HG03045 (cell line): ENCODE measurements around the gene LGI2.
"Not testable (repeated sequence)": the region's sequence is repeated elsewhere in the genome, so short reads cannot be mapped to it uniquely, and the experiment has no call there.

Experiments
- ATAC-seq: cut with Tn5 transposase; IDR thresholded peaks from one replicate; pipeline ENCODE4 v1.9.1; 2021; ENCODE audit warnings: mild to moderate bottlenecking, moderate library complexity; ENCODE audit not compliant: unreplicated experiment

The LGI2 gene, protein sequence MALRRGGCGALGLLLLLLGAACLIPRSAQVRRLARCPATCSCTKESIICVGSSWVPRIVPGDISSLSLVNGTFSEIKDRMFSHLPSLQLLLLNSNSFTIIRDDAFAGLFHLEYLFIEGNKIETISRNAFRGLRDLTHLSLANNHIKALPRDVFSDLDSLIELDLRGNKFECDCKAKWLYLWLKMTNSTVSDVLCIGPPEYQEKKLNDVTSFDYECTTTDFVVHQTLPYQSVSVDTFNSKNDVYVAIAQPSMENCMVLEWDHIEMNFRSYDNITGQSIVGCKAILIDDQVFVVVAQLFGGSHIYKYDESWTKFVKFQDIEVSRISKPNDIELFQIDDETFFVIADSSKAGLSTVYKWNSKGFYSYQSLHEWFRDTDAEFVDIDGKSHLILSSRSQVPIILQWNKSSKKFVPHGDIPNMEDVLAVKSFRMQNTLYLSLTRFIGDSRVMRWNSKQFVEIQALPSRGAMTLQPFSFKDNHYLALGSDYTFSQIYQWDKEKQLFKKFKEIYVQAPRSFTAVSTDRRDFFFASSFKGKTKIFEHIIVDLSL

DNA sequence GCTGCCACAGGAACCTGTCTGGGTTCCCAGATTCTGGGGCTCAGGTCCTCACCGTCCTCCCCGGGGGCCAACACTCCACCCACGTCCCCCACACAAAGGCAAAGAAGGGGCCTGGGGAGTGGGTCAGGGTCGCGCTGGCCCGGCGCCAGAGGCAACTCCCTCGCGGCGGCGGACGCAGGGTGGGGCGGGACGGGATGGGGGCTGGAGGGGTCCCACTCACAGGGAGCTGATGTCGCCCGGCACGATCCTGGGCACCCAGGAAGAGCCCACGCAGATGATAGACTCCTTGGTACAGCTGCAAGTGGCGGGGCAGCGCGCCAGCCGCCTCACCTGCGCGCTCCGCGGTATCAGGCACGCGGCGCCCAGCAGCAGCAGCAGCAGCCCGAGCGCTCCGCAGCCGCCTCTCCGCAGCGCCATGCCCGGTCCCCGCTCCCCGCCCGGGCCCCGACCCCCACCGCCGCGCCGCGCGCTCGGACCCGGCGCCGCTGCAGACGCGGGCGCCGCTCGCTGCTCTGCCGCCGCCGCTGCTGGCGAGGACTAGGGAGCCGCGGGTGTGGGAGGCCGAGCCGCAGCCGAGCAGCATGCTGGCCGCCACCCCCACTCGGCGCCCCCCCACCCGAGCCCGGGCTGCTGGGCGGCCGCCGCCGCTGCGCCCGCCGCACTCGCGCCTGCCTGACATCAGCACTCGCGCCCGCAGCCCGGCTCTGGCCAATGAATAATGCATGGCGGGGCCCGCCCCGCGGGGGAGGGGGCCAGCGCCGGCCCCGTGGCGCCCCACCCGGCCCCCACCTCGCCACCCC is at the start of gene LGI2:
Gene LGI2, minus strand, starts transcription at position 670 of the 800 bp plus-strand sequence. Its CDS starts 253 bp downstream, at position 417.
- no peak for ATAC-seq

DNA sequence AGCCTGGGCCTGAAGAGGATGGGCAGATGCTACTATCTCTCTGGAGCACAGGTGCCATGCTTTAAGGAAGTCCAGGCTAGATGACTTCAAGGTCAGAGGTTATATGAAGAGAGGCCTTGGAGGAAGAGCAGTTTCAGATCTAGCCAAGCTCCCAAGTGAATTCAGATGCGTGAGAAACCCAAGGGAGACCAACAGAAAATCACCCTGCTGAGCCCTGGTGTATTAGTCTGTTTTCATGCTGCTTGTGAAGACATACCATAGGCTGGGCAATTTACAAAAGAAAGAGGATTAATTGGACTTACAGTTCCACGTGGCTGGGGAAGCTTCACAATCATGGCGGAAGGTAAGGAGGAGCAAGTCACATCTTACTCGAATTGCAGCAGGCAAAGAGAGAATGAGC is 47.8 kb upstream of the LGI2 start:
- ATAC-seq: no peak

DNA sequence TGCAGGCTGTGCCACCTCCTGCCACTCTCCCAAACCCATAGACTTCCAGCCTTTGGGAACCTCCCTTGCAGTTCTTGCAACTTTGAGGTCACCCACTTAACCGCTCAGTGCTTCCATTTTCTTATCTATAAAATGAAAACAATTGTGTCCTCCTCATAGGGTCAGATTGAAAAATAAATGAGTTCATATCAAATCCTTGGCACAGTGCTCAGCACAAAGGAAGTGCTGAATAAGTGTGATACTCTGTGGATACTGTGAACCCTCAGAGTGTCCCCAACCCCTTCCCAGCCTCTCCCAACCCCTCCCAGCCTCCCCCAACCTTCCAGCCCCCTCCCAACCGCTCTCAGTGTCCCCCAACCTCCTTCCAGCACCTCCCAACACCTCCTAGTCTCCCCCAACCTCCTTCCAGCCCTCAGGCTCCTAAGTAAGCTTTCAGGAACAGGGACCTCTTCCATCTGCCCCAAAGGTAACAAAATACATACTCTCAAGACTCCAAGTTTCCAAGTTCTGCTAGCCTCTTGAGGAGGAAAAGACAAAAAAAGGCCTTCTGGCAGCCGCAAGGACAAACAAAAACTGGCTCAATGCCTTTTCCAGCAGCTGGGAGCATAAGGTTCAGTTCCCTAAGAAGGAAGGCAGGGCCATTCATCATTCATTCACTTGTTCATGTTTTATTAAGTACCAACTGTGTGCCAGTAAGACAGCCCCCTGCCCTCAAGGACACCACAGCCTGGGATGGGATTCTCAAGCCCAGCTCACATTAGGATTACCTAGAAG is 46.1 kb upstream of the LGI2 start:
- ATAC-seq: no peak

DNA sequence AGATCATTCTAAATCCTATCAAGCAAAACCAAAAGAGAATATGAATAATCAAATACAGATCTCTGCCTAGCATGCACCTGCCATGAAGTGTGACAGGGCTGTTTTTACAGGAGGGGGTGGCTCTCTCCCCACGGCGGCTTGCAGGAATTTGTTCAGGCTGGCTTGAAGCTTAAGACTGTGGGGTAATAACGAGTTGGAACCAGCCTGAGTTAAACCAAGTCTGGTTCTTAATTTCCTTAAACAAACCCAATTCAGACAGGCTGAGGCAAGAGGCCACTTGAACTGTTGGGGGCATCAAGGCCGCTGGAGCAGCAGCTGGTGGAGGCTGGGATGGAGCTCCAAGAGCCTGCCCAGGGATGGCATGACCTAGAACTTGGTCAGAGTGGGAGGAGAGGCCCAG is 45.1 kb upstream of the LGI2 start:
- ATAC-seq: no peak

DNA sequence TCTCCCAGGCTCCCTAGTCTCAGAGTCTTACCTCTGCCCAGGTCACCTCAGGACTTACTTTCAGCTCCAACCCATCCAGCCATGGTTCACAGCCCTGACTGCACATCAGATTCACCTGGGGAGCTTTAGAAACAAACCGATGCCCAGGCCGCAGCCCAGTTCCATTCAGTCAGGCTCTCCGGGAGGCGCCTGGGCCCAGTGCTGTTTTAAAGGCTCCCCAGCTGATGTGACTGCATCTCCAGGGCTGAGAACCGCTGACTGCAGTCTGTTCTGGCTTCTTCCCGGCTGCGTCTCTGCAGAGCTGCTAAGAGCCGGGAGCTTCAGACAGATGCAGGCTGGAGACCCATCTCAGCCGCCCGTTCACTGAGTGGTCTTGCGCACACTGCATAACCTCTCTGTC is 44.4 kb upstream of the LGI2 start:
- no peak for ATAC-seq

DNA sequence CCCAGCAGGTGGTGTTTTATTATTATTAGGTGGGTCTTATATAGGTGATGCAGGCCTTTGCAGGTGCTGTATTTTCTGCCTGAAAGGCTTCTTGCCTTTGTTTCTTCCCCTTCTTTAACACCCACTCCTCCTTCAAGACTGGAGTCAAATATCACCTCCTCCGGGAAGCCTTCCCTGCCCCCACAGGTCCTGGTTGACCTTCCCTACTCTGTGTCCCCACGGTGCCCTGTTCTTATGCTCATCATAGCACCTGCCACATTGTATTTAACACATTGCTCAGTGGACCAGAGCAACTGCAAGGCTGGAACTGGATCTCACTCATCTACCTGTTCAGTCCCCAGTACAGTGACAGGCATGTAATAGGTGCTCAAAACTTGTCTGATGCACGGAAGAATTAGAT is 39.8 kb upstream of the LGI2 start:
- ATAC-seq: no peak

DNA sequence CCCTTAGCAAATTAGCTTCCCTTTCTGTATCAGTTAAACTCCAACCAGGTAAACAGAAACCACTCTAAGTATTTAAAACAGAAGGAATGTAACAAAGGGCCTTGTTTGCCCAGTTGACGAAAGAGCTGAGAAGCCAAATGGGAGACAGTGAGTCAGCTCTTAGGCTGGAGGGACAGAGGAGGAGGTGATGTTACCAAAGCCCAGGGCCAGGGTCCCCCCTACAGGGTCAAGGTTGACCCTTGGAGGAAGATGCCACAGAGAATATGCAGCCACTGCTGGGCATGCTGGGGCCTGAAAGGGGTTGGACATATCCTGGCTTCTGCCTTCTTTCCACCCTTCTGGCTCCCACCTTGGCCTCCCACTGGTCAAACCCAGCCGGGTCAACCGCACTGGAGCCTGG is 38.3 kb upstream of the LGI2 start:
- ATAC-seq: no peak

DNA sequence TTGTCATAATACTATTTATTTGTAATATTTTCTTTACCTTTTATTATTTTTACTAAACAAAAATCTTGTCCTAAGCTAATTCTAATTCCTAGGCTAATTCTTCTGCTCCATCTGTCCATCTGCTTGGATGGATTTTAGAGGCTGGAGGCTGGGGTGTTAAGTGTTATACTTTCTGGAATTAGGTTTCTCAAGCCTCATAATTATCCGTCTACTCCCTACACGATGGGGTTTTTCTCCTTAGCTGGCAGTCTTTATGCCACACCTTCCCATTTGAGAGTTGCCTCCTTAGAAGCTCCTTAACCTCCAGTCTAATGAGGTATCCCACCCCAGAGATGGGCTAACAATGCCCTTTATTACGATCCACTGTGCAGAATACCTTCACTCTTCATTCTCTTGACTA is 37.6 kb upstream of the LGI2 start:
- ATAC-seq: no peak

DNA sequence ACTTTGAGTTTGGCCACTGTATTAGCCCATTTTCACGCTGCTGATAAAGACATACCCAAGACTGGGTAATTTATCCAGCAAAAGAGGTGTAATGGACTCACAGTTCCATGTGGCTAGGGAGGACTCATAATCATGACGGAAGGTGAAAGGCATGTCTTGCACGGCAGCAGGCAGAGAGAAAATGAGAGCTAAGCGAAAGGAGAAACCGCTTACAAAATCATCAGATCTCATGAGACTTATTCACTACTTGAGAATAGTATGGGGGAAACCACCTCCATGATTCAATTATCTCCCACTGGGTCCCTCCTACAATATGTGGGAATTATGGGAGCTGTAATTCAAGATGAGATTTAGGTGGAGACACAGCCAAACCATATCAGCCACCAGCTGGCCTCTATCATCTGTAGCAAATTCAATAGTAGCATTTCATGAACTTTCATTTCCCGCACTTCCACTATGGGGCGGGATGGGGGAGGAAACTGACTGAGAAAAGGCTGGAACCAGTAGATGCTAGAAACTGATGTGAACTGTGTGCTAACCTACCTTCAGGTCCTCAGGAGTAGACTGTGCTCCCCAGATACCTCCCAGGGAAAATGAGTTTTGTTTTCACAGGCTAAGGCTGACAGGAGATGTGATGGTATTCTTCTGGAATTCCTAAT is 35.3 kb upstream of the LGI2 start:
- ATAC-seq: no peak

DNA sequence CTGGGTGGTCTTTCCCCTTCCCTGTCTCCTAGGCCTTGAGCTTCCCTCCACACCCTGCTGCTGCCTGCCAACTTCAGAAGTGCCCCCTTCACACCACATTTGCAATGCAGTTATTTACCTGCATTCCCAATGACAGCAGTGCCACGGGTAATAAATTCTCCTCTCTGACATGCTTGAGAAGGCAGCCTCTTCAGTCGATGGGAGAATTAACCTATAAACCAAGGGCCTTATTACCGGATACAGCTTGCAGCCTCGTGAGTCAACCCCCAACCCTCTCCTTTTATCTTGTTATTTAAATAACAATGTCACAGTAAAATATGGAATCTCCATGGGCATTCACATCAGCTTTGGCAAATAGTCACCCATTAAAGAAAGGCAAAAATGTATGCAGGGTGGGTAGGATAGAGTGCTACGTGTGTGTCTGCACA is 34.7 kb upstream of the LGI2 start:
- no peak for ATAC-seq

DNA sequence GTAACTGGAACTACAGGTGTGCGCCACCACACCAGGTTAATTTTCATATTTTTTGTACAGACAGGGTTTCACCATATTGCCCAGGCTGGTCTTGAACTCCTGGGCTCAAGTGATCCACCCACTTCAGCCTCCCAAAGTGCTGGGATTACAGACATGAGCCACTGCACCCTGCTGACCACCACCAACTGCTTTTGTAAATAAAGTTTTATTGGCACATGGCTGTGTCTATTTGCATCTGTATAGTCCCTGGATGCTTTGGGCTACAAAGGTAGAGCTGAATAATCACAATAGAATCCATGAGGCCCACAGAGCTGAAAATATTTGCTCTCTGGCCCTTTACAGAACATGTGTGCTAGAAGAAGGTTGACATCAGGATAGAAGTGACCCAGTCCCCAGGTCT is 33.7 kb upstream of the LGI2 start:
- not testable (repeated sequence) for ATAC-seq

DNA sequence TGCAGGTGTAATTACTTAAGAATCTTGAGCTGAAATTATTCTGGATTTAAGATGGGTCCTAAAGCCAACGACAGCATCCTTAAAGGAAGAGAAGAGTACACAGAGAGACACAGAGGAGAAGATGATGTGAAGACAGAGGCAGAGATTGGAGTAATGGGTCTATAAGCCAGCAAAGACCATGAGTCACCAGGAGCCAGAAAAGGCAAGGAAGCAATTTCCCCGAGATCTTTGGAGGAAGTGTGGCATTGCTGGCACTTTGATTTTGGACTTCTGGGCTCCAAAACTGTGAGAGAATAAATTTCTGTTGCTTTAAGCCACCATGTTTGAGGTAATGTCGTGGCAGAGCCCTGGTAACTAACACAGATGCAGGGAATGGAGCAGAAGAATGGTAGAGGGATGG is 32.4 kb upstream of the LGI2 start:
- ATAC-seq: no peak

DNA sequence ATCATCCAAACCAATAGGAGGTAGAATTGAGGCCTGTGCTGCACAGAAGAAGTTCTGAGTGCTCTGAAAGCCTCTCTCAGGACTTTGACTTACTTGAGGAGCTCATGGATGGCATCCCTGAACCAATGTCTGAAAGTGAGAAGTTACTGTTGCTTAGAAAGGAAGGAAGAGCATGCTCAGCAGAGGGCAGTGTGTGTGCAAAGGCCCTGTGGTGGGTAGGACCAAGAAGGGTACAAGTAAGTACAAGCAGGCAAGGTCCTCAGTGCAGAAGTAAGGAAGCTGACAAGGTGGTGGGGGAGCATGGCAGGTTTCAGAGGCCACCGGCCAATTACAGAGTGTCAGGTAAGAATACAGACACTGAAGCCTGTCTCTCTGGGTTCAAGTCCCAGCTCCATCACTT is 31.4 kb upstream of the LGI2 start:
- ATAC-seq: no peak

DNA sequence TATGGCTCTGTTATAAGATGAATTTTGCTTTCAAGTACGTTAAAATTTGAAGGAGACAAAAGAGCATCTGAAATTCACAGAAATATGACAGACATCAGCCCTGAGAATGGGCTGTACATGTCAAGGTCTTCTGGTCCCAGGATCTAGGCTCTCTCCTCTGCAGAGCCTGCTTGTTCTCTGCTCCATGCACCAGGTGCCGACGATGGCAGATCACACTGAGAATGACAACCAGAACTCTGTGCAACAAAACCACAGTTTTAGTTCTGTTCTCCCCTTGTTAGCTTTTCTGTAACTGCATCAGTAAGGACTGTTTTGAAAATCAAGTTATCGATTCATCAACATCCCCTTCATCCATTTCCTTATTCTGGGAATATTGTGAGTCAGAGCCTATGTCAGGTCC is 30.9 kb upstream of the LGI2 start:
- ATAC-seq: no peak

DNA sequence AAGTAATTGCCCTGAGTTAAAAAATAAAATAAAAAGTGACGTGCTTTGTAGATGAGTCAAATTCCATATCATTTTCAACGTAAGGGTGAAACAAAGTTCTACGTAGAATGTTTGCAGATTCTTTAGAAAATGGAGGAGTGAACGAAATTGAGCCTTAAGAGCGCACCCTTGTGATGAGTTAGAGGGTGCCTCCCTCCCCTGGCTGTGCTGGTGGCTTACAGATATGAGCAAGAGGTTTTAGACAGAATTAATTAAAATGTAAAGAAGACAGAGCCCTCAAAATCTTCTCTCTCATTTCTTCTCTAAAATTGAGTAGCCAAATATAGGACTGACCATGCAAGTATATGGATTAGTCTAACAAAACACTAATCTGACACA is 30.2 kb upstream of the LGI2 start:
- no peak for ATAC-seq

DNA sequence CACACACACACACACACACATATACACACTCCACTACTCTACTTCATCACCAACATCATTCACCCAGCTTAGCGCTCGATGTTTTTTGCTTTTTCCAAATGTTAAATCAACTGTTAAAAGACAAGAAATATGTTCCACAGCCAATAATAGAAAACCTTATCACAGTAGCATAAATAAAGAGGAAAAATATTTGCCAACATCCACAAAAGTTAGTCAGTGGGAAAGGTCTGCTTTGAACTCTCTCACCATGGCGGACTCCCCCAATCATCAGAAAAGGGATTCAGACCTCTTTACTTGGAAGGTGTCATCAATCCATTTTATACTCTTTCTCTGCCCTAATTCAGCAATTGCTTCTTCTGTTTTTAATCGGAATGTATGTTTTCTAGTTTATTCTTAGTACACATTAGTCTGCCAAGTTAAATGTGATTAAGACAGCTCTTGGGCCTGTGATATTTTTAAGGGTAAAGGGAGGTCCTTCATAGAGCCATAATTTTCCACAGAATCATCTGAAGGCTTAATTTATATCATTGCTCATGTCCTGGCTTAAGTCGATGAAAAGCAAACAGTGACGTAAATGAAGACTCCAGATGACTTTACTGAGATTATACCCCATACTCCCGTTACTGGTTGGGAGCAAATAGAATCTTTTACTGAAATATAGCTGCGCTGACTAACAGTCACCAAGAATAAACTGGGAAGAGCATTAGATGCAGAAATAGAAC is 29.7 kb upstream of the LGI2 start:
- ATAC-seq: no peak

DNA sequence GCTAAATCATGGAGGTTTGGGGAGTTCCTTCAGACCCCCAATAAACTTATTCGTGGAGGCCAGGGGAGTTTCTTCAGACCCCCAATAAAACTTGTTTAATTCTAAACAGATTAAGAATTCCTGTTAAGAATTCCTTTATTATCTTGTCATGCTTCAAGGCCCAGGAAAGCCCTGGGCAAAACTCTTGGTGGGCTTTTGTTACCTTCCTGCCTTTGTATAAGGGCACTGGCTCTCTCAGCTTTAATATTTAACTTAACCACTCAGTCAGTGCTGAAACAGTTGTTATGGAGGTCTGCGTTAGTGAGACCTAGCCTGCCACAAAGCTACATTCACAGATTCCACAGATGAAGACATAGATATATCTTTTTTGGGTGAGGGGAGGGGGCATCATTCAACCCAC is 29.0 kb upstream of the LGI2 start:
- ATAC-seq: no peak

DNA sequence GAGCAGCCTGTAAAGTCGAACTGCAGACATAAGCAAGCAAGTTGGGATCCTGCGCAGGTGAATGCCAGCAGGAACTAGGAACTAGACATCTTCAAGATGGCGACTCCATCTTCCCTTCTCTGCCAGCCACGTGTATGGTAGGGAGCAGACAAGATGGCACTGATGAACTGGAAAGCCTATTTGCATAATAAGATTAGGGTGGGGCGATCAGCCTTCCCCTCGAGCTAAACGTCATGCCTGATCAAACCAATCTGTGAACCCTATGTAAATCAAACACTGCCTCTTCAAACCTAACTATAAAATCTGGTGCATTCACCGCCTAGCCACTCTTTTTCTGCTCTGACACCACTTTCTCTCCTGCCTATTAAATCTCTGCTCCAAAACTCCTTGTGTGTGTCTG is 28.1 kb upstream of the LGI2 start:
- ATAC-seq: no peak

DNA sequence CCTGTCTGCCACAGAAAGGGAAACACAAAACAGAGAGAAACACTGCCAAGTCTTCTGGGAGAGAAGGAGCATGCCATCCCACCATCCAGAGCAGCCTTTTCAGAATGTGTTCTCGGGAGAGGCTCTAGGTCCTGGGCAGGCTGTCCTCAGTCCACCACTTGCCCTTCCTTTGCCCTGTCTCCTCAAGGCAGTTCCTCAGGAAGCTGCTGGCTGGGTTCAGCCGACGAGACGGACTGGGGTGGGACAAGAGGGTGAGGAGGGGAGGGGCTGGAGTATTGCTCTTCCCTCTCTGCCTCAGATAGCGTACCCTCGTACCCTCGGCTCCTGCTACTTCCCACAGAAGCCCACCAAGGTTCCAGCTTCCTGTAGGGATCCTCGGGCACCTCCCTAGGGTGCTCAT is 26.6 kb upstream of the LGI2 start:
- no peak for ATAC-seq

DNA sequence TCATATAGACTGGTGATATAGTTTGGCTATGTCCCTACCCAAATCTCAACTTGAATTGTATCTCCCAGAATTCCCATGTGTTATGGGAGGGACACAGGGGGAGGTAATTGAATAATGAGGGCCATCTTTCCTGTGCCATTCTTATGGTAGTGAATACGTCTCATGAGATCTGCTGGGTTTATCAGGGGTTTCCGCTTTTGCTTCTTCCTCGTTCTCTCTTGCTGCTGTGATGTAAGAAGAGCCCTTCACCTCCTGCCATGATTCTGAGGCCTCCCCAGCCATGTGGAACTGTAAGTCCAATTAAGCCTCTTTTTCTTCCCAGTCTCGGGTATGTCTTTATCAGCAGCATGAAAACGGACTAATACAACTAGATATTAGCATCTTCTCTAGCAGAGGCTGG is 21.3 kb upstream of the LGI2 start:
- ATAC-seq: not testable (repeated sequence)
